Choroid plexus epithelial cell (primary cell): ENCODE data around the gene CHST15.

Experiments
- DNase-seq: peaks from one replicate; pipeline ENCODE4 v3.0.0-alpha.2; 2010; ENCODE audit warnings: low read depth
- H3K4me3 ChIP-seq: 2 replicates; pipeline ENCODE4 v1.5.1; 2011; ENCODE audit warnings: low read depth, mild to moderate bottlenecking, control low read depth, low read length, moderate library complexity
- TF ChIP-seq, protein P1 (sequence below): conservative IDR thresholded peaks from 2 replicates; pipeline ENCODE4 v1.5.1; 2011; ENCODE audit warnings: low read depth, mild to moderate bottlenecking, control low read depth, inconsistent platforms, low read length, moderate library complexity

Gene CHST15

DNA sequence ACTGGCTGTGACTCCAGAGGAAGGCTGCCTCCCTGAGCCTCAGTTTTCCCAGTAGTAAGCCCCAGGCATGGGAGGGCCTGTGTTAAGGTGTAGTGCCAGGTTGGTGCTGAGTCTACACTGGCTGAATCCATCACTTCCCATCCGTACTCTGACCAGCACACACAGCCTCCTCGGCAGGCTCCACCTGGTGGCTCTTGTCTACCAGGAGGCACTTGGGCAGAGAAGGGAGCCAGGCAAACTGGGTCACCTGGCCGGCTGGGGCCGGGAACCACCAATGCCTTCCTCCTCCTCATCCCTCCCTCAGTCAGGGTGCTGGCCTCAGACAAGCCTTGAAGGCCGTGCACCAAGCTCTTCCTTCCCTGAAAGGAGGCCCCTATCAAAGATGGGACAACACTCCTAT, 75.7 kb downstream of the CHST15 start:
- DNase-seq, result no peak
- TF ChIP-seq, protein P1, sequence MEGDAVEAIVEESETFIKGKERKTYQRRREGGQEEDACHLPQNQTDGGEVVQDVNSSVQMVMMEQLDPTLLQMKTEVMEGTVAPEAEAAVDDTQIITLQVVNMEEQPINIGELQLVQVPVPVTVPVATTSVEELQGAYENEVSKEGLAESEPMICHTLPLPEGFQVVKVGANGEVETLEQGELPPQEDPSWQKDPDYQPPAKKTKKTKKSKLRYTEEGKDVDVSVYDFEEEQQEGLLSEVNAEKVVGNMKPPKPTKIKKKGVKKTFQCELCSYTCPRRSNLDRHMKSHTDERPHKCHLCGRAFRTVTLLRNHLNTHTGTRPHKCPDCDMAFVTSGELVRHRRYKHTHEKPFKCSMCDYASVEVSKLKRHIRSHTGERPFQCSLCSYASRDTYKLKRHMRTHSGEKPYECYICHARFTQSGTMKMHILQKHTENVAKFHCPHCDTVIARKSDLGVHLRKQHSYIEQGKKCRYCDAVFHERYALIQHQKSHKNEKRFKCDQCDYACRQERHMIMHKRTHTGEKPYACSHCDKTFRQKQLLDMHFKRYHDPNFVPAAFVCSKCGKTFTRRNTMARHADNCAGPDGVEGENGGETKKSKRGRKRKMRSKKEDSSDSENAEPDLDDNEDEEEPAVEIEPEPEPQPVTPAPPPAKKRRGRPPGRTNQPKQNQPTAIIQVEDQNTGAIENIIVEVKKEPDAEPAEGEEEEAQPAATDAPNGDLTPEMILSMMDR, result no peak
- no peak overlapping the region for H3K4me3 ChIP-seq

DNA sequence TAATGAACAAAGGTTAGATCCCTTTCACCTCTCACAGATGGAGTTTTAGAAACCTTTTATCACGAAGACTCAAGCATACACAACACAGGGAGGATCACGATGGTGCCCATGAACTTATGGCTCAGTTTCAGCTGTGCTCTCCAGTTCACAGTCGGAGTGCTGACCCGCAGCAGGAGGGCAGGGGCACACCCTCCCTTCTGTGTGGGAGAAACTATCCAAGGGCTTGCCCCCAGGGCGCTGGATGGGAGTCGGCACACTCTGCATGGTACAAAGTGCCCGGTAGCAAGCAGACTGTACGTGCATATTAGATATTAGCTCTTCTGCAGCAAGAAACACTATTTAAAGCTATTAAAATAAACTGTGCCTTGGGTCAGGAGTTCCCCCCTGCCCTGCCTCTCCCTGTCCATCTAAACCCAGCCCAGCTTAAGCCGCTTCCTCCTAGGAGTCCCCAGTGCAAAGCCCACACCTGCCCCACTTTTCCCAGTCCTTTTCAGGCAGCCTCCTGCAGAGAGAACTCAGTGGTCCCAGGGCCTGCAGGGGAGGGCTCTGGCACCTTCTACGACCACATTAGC, 76.5 kb downstream of the CHST15 start:
- no peak overlapping the region for H3K4me3 ChIP-seq
- TF ChIP-seq, protein P1, result no peak
- DNase-seq, result no peak

DNA sequence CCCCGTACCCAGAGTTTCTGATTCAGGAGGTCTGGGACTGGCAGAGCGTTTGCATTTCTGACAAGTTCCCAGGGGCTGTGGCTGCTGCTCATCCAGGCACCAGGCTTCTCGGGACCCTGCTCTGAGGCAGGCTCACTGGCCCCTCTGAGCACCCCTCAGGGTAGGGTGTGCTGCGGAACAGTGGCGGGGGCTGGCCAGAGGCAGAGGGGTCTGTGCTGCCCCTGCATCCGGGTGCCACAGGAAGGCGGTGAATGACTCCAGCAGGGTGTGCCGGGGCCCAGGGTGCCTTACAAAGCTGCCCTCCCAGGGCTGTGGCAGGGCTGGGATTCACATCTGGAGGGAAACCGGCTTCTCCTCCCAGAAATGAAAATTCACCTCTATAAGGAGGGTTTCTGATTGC, 77.4 kb downstream of the CHST15 start:
- no peak for DNase-seq
- TF ChIP-seq, protein P1, result no peak
- H3K4me3 ChIP-seq, result no peak overlapping the region

DNA sequence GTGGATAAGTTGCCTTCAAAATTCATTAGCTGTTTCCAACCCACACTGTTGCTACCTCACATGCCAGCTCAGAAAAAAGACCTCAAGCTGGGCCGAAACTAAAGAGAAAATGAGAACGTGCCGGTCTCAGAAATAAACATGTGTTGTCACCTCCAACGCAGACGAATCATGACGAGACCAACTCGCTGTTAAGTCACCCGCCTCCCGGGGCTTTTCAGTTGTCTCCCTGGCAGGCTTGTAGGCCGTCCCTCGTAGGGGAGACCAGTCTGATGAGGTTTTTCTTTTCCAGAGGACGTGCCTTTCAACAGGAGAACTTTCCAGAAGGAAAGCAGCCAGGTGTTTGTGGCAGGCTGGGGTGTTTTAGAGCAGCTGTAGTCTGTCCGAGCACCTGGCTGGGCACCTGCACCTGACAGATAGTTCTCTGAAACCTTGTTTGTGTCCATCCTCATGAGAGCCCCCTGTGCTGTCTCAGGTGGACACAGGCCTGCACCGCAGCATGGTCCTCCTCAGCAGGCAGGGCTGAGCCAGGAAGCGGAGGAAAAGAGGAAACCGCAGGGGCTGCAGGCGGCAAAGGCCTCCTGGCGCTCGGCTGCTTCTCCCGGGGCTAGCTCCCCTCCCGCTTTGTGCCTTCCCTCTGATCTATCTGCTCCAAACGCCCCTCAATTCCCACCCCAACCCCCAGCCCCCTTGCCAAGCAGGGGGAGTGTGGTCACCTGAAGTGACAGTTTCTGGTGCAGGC, 78.8 kb downstream of the CHST15 start:
- DNase-seq, result no peak
- H3K4me3 ChIP-seq, result no peak overlapping the region
- TF ChIP-seq, protein P1, result no peak

DNA sequence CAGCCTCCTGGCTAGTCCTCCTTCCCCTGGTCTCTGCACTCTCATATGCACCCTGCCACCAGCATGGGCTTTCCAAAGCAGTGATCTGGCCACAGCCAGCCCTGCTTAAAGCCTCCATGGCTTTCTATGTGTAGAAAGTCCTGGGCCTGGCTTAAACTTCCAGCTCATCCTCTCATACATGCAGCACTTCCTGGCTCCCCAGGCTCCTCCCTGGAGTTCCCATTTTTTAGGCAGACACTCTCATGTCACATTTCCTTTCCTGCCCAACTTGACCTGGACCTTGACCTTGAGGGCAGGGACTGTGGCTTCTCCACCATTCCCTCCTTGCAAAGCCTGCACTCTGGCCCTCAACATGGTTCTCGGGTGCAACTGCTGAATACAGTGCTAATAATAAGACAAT, 79.5 kb downstream of the CHST15 start:
- TF ChIP-seq, protein P1, result no peak
- no peak overlapping the region for H3K4me3 ChIP-seq
- no peak for DNase-seq

DNA sequence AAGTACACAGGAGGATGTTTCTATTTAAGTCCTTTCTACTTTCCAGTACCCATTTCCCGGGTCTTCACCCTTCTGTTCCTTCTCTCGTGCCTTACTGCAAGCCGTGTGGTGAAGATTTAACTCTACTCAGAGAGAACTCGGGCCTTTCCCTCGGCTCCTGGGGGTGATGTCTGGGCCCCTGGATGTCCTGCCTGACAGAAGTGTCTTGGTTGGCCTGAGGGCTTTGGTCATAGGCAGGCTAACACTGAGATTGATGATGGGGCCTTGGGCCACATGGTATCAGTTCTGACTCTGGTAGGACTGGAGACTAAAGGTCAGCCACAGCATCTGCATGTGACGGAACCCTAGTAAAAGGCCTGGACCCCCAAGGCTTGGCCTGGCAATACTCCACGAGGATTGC, 80.4 kb downstream of the CHST15 start:
- DNase-seq, result no peak
- TF ChIP-seq, protein P1, result no peak
- no peak overlapping the region for H3K4me3 ChIP-seq

DNA sequence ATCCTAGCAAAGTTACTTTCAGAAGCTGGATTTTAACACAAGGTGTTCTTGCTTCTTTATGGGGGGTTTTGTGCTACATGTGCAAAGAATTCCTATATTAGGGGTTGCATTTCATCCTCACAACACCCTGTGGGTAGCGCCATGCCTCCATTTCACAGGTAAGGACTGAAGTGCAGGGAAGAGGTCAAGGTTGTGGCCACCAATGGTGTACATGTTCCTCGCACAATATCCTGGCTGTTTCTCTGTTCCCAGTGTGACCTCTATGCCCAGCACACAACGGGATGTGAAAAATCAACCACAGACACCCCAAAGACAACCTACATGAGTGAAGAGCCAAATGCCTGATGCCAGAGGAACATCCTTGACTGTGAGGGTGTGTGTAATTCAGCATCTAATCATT, 80.8 kb downstream of the CHST15 start:
- TF ChIP-seq, protein P1, result no peak
- H3K4me3 ChIP-seq, result no peak overlapping the region
- DNase-seq, result no peak
